ENCODE data around the gene NDC80.
"Not testable (repeated sequence)": the region's sequence is repeated elsewhere in the genome, so short reads cannot be mapped to it uniquely, and the experiment has no call there.

The NDC80 gene

DNA sequence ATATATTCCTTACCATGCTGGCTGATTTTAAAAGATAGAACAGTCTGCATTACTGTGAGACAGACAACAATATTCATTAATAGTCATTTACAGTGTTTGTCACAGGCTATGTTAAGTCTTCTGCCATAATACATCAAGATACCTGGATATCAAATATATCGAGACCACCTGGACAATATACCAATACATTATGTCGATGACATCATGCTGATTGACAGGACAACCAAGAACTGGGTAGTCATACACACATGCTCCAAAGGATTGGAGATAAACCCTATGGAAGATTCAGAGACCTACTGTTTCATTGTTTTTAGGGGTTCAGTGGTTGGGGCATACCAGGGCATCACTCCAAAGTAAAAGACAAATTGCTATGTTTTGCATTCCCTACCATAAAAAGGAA, 57.6 kb downstream of the NDC80 start:
- no peak for DNase-seq (ENCODE audit: low read depth)

DNA sequence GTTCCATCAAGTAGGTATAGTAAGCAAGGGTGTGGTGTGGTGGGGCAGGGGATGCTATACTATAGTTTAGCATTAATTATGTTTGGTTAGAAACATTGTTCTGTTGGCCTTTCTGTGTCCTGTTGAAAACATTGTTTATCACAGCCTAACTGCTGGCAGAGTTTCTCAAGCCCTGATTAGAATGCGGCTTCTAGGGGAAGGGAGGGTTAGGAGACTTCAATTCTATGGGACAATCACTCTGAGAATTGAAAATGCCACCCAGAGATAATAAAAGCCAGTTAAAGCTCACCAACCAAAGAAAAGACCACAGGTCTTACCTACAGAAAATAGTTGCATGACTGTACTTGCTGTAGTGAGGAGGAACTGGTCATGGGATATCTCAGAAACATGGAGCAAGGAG, 64.2 kb downstream of the NDC80 start:
- no peak for DNase-seq (ENCODE audit: low read depth)

GRCh38 chr18:2636126-2636631, 64.8 kb downstream of the NDC80 start:
- no peak for DNase-seq (ENCODE audit: low read depth)

- DNase-seq (ENCODE audit: low read depth), result no peak
Measured at GRCh38 chr18:2641638-2642037, 70.3 kb downstream of the NDC80 start.

GRCh38 chr18:2642771-2643170, 71.4 kb downstream of the NDC80 start:
- DNase-seq (ENCODE audit: low read depth), result no peak

DNA sequence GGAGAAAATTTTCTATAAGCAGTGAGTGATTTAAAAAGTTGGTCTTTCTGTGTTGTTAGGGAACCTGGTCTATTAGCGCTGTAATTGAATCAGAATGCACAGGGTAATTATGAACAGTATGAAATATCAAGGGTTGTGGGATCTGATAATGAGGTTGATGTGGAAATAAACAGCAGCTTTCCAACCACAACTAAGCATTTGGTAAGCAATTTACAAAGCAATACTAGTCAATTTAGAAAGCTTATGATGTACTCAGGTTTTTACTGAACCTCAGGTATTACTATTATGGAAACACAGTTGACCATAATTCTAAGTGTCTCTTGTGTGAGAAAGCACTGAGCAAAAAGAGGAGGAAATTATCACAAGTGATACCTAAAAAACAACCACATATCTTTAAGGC, 73.2 kb downstream of the NDC80 start:
- DNase-seq (ENCODE audit: low read depth), result no peak

DNA sequence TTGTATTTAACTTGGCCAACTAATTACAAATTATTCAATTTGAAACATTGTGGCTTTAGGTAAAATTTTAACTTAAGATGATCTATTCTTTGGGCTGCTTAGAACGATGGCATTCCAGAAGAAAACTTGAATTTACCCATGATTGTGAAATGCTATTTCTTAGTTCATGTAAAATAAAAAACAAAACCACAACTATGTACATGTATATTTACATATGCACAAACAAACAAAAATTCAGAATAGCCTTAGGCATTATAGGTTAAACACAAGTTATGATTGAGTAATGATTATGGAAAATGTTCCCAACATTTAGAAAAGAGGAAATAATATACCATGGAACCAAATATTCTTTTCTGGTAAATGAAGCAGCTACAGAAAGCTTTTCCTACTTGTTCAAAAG, 80.6 kb downstream of the NDC80 start:
- DNase-seq (ENCODE audit: low read depth), result no peak

- no peak for DNase-seq (ENCODE audit: low read depth)
Measured at GRCh38 chr18:2653467-2653866, 82.1 kb downstream of the NDC80 start.

DNA sequence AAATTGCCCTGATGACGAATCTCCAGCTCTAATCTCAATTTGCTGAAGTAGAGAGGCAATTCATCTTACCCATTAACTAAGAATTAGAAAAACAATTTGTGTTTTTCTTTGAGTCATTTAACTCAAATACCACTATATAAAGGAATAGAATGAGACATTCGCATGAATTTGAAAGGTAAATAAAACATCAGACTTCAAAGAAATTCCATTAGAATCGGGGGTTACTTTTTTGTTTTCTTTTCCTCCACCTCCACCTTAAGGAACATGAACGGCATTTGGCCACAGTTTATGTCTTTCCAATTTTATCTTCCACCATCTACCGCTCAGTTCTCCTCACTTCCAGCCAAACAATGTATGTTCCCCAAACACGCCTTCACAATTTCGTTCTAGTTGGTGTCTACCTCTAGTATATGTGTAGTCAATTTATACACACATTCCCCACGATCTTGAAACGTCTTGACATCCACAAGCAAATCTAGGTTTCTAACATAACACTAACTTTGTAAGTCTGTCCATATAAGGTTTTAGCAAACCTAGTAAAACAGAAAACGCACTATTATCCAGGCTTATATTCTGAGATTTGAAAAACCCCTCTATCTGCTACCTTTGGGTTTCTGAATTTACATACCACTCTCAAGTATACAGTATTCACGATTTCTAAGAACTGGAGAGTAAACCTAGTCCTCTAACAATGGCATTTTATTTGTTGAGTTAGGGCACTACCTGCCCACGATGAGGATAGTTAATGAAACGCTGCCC, 83.0 kb downstream of the NDC80 start:
- no peak for DNase-seq (ENCODE audit: low read depth)

DNA sequence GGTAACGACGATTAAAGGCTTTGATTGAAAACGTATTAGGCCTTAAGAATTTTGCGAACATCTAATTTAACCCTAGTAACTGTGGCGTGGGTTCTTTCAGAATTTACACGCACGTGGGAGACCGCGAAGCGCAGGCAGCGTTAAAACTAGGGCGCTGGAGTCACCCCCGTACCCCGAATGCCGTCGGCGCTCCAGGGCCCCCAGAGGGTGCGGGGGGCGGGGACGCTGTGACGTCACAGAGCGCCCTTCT, 83.5 kb downstream of the NDC80 start:
- no peak for DNase-seq (ENCODE audit: low read depth)

- DNase-seq (ENCODE audit: low read depth), result peak; percentile 16
Measured at GRCh38 chr18:2655178-2655953, 84.0 kb downstream of the NDC80 start, which contains the start of gene SMCHD1. Gene SMCHD1 (plus strand): TSS chr18:2655726. CDS start chr18:2656076, 350 bp downstream.

- DNase-seq (ENCODE audit: low read depth), result peak; percentile 12
Measured at GRCh38 chr18:2655954-2656236, 84.5 kb downstream of the NDC80 start.

DNA sequence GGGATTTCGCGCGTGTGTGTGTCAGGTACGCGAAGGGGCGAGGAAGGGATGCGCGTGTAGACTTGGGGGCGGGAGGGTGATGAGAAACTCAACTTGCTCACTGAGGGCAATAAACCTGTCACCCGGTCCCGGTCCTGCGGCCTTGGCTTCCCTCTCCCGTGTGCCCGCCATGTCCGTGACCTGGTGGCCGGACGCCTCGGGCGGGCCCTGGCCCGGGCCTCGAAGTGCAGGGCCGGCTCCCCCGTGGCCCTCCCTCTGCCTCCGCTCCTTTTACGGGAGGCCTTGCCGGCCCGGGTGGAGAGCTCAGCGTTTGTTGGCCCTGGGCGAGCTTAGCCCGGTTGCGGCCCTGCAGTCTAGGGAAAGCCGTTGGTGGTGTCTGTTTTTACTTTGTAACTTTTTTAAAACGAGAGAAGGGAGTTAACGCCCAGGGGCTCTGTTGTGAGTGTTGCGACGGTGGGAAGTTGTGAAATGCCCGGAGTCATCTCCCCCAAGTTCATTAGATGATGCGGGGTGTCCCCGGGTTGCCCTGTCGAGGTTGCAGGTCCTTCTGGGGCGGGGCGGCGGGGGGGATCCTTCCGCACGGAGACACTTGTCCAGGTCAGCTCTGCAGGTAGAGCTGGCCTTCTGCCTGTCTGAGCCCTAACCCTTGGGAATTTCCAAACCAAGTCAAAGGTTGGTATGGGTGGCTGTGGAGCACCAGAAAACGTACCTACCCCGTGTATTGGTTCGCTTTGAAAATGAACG, 85.1 kb downstream of the NDC80 start:
- peak; percentile 11 for DNase-seq (ENCODE audit: low read depth)

GRCh38 chr18:2656981-2657512, 85.7 kb downstream of the NDC80 start:
- no peak for DNase-seq (ENCODE audit: low read depth)

DNA sequence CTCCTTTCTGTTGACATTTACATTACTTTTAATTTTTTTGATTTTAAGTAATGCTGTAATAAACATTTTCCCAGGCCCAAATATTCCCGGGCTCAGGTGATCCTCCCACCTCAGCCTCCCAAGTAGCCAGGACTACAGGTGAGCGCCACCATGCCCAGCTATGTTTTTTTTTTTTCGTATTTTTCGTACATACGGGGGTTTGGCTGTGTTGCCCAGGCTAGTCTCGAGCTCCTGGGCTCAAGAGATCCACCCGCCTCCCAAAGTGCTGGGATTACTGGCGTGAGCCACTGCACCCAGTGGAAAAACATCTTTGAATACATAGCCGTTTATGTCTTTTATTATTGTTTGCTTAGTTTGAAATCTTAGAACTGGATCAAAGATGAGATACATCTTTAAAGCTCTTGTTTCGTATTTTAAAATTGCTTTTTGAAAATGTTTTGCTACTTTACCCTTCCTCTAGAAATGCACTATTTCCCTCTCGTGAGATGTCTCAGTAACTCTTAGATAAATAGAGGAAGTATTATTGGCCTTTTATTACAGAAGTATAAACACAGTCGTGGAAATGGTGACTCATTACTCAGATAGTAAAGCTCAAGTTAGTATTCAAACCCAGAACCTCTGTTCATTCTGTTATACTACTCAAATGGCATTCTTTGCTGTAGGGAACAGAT, 86.6 kb downstream of the NDC80 start:
- DNase-seq (ENCODE audit: low read depth), result peak; percentile 41

DNA sequence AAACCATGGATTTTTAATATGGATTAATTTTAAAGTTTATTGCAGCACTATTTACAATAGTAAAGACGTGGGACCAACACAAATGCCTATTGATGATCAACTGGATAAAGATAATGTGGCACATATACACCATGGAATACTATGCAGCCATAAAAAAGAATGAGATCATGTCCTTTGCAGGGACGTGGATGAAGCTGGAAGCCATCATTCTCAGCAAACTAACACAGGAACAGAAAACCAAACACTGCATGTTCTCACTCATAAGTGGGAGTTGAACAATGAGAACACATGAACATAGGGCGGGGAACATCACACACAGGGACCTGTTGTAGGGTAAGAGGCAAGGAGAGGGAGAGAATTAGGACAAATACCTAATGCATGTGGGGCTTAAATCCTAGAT, 89.5 kb downstream of the NDC80 start:
- not testable (repeated sequence) for DNase-seq (ENCODE audit: low read depth)

GRCh38 chr18:2662288-2662687, 90.9 kb downstream of the NDC80 start:
- not testable (repeated sequence) for DNase-seq (ENCODE audit: low read depth)

- no peak for DNase-seq (ENCODE audit: low read depth)
Measured at GRCh38 chr18:2662990-2663389, 91.6 kb downstream of the NDC80 start.
